Epithelial cell of proximal tubule (primary cell): ENCODE data around the gene DKK3. TPM values are rescaled to one million over a fixed set of nuclear protein-coding genes. Genes with fewer than 3 reads are reported as not detected.

Source experiments
- DNase-seq: peaks from one replicate; pipeline ENCODE4 v3.0.0-alpha.2; 2011; ENCODE audit warnings: low read depth
- H3K4me3 ChIP-seq: 2 replicates; pipeline ENCODE4 v1.5.1; 2011; ENCODE audit warnings: low read depth, mild to moderate bottlenecking, low read length
- CTCF ChIP-seq: conservative IDR thresholded peaks from 2 replicates; pipeline ENCODE4 v1.5.1; 2012; ENCODE audit warnings: low read depth, mild to moderate bottlenecking, low read length
- total RNA-seq: library from RNA; depleted of rRNA; stranded (reverse); fragments of >200 nt; gene quantifications from 2 replicates; pipeline ENCODE4 v1.2.3, GENCODE V29; 2015

DKK3 gene
- total RNA-seq: 54.5 and 133 TPM in 2 replicates

DNA sequence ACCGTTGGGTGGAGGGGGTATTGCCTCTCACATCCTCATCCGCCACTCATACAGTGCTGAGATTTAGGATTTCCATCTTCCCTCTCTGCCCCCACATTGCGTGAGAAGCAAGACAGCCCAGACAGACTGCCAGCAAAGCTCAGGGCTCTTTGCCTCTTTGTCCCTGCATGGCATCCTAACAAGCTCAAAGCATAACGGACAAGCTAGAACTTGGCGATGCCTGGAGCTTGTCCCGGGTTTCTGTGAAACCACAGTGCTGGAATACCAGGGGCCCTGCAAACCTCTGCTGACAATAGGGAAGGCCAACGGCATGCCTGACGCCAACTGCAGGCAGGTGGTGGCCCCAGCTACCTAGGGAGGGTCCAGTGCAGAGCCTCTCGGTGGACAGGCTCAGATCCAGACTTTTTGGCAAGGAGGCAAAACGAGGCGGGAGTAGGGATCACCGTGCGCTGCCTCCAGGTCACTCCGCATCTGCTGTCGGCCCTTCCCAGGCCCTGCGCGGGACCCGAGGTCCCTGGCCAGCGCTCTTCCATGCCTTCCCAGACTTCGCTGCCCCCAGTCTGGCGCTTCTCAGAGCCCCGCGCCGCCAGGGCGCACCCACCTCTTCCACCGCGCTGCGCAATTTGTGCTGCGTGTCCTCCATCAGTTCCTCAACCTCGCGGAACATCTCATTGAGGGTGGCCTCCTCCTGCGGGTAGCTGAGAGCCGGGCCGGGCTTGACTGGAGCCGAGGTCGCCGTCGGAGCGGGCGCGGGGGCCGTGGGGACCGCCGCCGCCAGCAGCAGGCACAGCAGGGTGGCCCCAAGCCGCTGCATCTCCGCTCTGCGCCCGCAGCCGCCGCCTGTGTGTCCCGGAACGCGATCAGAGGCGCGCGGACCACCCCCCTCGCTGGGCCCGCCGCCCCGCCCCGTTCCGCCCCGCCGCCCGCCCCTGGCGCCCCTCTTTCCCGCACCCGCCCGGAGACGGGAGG is at the start of gene DKK3:
Gene DKK3 (minus strand): TSS at position 858 of the 969 bp plus-strand sequence. CDS start 44 bp downstream, at position 814.
- TF ChIP-seq CTCF: no peak
- no peak for DNase-seq
- H3K4me3 ChIP-seq: peak within 1 kb of the TSS; percentile 74

- DNase-seq: no peak
- H3K4me3 ChIP-seq: no peak overlapping the region
- TF ChIP-seq CTCF: no peak
Measured at GRCh38 chr11:12057299-12057980, 49.0 kb upstream of the DKK3 start.

GRCh38 chr11:12056119-12056518 is 47.7 kb upstream of the DKK3 start:
- DNase-seq: no peak
- TF ChIP-seq CTCF: peak; percentile 42
- H3K4me3 ChIP-seq: no peak overlapping the region

GRCh38 chr11:12053606-12054361 is 45.4 kb upstream of the DKK3 start:
- DNase-seq: no peak
- TF ChIP-seq CTCF: no peak
- H3K4me3 ChIP-seq: no peak overlapping the region

- DNase-seq: no peak
- no peak overlapping the region for H3K4me3 ChIP-seq
- TF ChIP-seq CTCF: no peak
Measured at GRCh38 chr11:12052676-12053605, 44.5 kb upstream of the DKK3 start.

DNA sequence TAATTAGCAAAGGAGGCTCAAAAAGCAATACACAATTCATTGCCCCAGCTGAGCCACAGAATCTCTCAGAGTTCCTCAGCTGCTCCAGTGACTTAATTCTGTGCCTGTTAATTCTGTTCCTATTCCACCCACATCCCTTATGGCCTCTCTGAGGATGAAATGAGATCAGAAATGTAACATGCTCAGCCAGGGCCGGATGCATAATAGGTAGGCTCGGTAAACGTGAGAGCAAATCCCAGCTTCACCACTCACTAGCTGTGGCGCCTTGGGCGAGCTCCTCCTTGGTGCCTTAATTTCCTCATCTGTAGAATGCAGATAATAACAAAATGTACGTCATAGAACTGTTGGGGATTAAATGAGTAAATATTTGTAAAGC is 42.8 kb upstream of the DKK3 start:
- no peak for TF ChIP-seq CTCF
- H3K4me3 ChIP-seq: no peak overlapping the region
- DNase-seq: no peak
